ENCODE data around the gene SPACA5B. TPM values are rescaled to one million over a fixed set of nuclear protein-coding genes. Genes with fewer than 3 reads are reported as not detected.

SPACA5B gene
- total and polyA plus RNA-seq, 10 of the 15 experiments (the other 5 are each of a cell fraction or from before 2014, with no cell fraction given), result 1.0 TPM; not detected in 9

DNA sequence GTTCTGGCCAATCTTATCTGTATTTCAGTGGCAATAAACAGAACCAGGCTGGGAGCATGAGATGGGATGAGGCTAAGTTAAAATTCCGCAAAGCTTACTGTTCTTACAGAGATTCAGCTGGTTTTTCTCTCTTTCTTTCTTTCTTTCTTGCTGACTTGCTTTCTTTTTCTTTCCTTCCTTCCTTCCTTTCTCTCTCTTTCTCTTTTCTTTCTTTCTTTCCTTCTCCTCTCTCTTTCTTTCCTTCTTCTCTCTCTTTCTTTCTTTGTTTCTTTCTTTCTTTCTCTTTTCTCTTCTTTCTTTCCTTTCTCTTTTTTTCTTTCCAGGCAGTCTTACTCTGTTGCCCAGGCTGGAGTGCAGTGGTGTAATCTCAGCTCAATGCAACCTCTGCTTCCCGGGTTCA is 24.4 kb downstream of the SPACA5B start:
- Histone ChIP-seq H3K4me3 (no peak overlapping the region), H3K4me2 (ENCODE audit: control insufficient read depth, insufficient read depth) (no peak overlapping the region), H3K9ac (ENCODE audit: control insufficient read depth, insufficient read depth, low read length) (no peak overlapping the region), H3K4me1 (ENCODE audit: control insufficient read depth, insufficient read depth, low read length) (no peaks in the 10 kb centered on the region), H3K27me3 (replicated peaks in 1 of 2; ENCODE audit: control insufficient read depth in 2 of 2, insufficient read depth in 2 of 2, low read length in 1 of 2) (no peaks in the 10 kb centered on the region), H3K79me2 (ENCODE audit: control insufficient read depth, insufficient read depth, low read length) (no peaks in the 10 kb centered on the region), H3K36me3 (ENCODE audit: control insufficient read depth in 2 of 2, insufficient read depth in 2 of 2, low read length in 1 of 2) (no peaks in the 10 kb centered on the region), H3K27ac (ENCODE audit: control insufficient read depth, insufficient read depth) (no peak overlapping the region), H2AFZ (ENCODE audit: control insufficient read depth, low read depth, low read length) (no peak overlapping the region), H3K9me3 (replicated peaks; ENCODE audit: control insufficient read depth, insufficient read depth, low read length) (no peaks in the 10 kb centered on the region), H4K20me1 (ENCODE audit: control insufficient read depth, insufficient read depth) (no peaks in the 10 kb centered on the region)
- ATAC-seq (no peak), FAIRE-seq (no peak), DNase-seq (ENCODE audit: low read depth, low spot score) (no peak)
- ChIA-PET CTCF (no interaction called here), POLR2A (no interaction called here), RAD21 (ENCODE audit: unreplicated experiment) (no interaction called here), SMC1A (ENCODE audit: uncharacterized antibody, unreplicated experiment) (no interaction called here)
- in situ Hi-C loops (cut with MboI), result loop anchor here (5.0 kb wide), 1 partner anchor 32 kb away; no protein-coding TSS in a partner anchor
- intact Hi-C loops (cut with micrococcal nuclease; ENCODE audit: unreplicated experiment), result no loop called here
- 43% methylated on average over 2 of the region's 2 CpGs for WGBS (ENCODE audit: insufficient coverage, insufficient replicate concordance, low lambda C conversion rate, missing lambda C conversion rate)
- BruUV-seq (replicated peaks), result no TSS peak
- no peak for TF ChIP-seq EGR1 (IDR thresholded peaks at IDR 0.05; ENCODE audit: borderline replicate concordance in 1 of 2, low read depth in 2 of 2, low read length in 2 of 2)
- TF ChIP-seq RELB (IDR thresholded peaks at IDR 0.05; ENCODE audit: low read depth), result no peak
- no peak for TF ChIP-seq HDAC6 (IDR thresholded peaks at IDR 0.05; ENCODE audit: unreplicated experiment)
- TF ChIP-seq FOS (IDR thresholded peaks at IDR 0.05; ENCODE audit: borderline replicate concordance, extremely low read depth, insufficient read length), result no peak
- TF ChIP-seq NFYB (IDR thresholded peaks at IDR 0.05; ENCODE audit: insufficient read depth, low read depth, low read length), result no peak
- TF ChIP-seq SREBF2 (IDR thresholded peaks at IDR 0.05; ENCODE audit: low read length), result no peak
- no peak for TF ChIP-seq ELK1 (IDR thresholded peaks at IDR 0.05; ENCODE audit: low read depth, low read length)
- TF ChIP-seq YBX1 (IDR thresholded peaks at IDR 0.05), result no peak
- TF ChIP-seq NBN (IDR thresholded peaks at IDR 0.05), result no peak
- no peak for TF ChIP-seq CHD4 (IDR thresholded peaks at IDR 0.05)
- no peak for TF ChIP-seq CBFB (IDR thresholded peaks at IDR 0.05; ENCODE audit: low read depth)
- no peak for TF ChIP-seq MXI1 (IDR thresholded peaks at IDR 0.05; ENCODE audit: low read depth, low read length)
- no peak for TF ChIP-seq RAD21 (IDR thresholded peaks at IDR 0.05; ENCODE audit: insufficient read depth, low read depth, low read length)
- TF ChIP-seq KDM1A (IDR thresholded peaks at IDR 0.05; ENCODE audit: borderline replicate concordance), result no peak
